NT2/D1 (cell line): ENCODE data around the gene HSD17B12.

Experiments
- DNase-seq: peaks from one replicate; pipeline ENCODE4 v3.0.0-alpha.2; 2011; ENCODE audit warnings: low read depth, low spot score
- H3K27me3 ChIP-seq: 2 replicates; pipeline ENCODE4 v1.6.0; 2011; ENCODE audit warnings: mild to moderate bottlenecking; ENCODE audit not compliant: insufficient read length, insufficient read depth
- H3K36me3 ChIP-seq: 2 replicates; pipeline ENCODE4 v1.6.1; 2011; ENCODE audit warnings: mild to moderate bottlenecking, low read length, mixed read lengths; ENCODE audit not compliant: insufficient read depth, insufficient read length
- H3K4me1 ChIP-seq: 2 replicates; pipeline ENCODE4 v1.5.1; 2011; ENCODE audit not compliant: insufficient read depth, insufficient read length
- H3K4me3 ChIP-seq: 2 replicates; pipeline ENCODE4 v1.5.1; 2011; ENCODE audit warnings: low read depth; ENCODE audit not compliant: insufficient read length
- H3K9ac ChIP-seq: 2 replicates; pipeline ENCODE4 v1.6.0; 2011; ENCODE audit warnings: low read depth; ENCODE audit not compliant: insufficient read length
- H3K9me3 ChIP-seq: 2 replicates; pipeline ENCODE4 v1.5.1; 2011; ENCODE audit warnings: mild to moderate bottlenecking, low read length; ENCODE audit not compliant: insufficient read depth
- SUZ12 ChIP-seq: IDR thresholded peaks from 2 replicates; pipeline ENCODE4 v1.6.1; 2011; ENCODE audit not compliant: insufficient read length, insufficient read depth; ENCODE audit errors: extremely low read depth
- YY1 ChIP-seq: IDR thresholded peaks from 2 replicates; pipeline ENCODE4 v1.6.1; 2011; ENCODE audit not compliant: insufficient read length, insufficient read depth
- ZNF274 ChIP-seq: IDR thresholded peaks from 2 replicates; pipeline ENCODE4 v1.6.1; 2011; ENCODE audit warnings: mild to moderate bottlenecking, low read depth, low read length

Gene HSD17B12

DNA sequence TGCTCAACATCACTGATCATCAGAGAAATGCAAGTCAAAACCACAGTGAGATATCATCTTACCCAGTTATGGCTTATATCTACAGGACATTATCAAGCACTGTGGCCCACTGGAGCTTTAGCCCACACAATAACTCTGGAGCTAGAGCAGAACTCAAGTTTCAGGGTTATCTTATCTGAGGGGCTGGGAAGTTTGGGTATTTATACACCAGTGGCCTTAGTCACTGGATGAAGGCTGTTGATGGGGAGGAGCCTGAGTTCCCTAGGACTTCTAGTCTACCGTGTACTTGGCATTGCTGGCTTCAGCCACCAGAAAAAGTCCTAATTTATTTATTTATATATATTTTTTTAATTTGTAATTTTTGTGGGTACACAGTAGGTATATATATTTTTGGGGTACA is 19.3 kb downstream of the HSD17B12 start:
- H3K9ac ChIP-seq: no peak overlapping the region
- H3K4me3 ChIP-seq: no peak overlapping the region
- H3K27me3 ChIP-seq: no peaks in the 10 kb centered on the region
- H3K4me1 ChIP-seq: no peaks in the 10 kb centered on the region
- no peak for DNase-seq
- H3K36me3 ChIP-seq: peaks cover 14% of the 10 kb centered on the region
- H3K9me3 ChIP-seq: peaks cover 21% of the 10 kb centered on the region
- TF ChIP-seq YY1 (no peak), SUZ12 (no peak), ZNF274 (no peak)

DNA sequence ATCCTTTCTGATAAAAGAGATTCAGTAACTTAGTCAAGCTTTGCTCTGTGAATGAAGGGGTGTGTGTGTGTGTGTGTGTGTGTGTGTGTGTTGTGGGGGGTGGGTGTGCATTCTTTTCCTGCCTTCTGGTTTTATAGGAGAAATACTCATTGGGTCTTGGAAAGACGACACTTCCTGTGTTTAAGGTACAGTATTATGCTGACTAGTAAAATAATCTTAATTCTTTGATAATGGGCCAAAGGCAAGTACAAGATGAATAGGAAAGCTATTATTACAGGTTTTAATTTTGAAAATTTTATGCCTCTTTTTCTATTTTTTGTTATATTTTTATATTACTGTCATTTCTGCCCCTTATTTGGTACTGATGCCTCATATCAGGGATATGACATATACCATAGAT is 26.1 kb downstream of the HSD17B12 start:
- peaks cover 12% of the 10 kb centered on the region for H3K9me3 ChIP-seq

DNA sequence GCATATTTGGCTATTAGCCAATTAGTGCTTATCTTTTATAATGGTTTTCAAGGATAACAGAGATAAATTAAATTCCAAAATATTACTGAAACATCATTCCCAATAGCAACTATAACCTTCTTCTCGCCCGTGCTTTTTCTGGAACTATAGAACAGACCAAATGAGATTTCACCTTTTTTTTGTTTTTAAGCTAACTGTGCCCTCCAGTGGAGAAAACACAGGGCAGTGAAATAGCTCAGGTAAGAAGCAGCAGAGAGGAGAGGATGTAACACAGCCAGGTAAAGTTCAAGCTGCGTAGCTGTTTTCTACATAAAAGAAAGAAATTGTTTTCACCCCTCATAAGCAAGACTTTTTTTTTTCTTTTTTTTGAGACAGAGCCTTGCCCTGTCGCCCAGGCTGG is 28.2 kb downstream of the HSD17B12 start:
- no peak for DNase-seq
- Histone ChIP-seq H3K9me3 (no peaks in the 10 kb centered on the region; the same call in 1 of the 2 replicates), H3K4me3 (no peak overlapping the region), H3K4me1 (no peaks in the 10 kb centered on the region), H3K36me3 (peaks cover 16% of the 10 kb centered on the region), H3K27me3 (no peaks in the 10 kb centered on the region), H3K9ac (no peak overlapping the region)
- TF ChIP-seq ZNF274: no peak

More for the DNA sequence above, 26.1 kb downstream of the HSD17B12 start:
- Histone ChIP-seq H3K36me3 (peaks cover 14% of the 10 kb centered on the region), H3K27me3 (no peaks in the 10 kb centered on the region), H3K4me1 (no peaks in the 10 kb centered on the region), H3K9ac (no peak overlapping the region), H3K4me3 (no peak overlapping the region)
- TF ChIP-seq YY1 (no peak), SUZ12 (no peak), ZNF274 (no peak)
- no peak for DNase-seq

DNA sequence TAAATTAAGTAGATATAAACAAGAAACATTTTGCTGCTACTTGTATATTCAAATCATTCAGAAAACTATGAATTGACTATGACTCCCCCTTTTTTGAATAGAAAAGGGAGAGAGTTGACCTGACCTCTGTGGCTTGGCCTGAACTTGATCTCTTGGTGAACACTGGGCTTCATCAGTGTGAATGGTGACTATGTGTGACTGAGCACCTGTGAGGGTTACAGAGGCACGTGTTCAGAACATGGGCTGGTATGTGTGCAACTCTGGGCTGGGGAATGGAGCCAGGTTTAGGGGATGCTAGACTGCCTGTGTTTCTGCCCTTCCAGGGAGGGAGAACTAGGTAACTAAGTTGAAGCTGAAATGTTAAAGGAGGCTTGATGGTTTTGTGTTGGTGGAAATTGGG is 29.2 kb downstream of the HSD17B12 start:
- Histone ChIP-seq H3K9me3 (no peaks in the 10 kb centered on the region; the same call in 1 of the 2 replicates), H3K4me3 (no peak overlapping the region), H3K36me3 (peaks cover 16% of the 10 kb centered on the region), H3K9ac (no peak overlapping the region), H3K4me1 (no peaks in the 10 kb centered on the region), H3K27me3 (no peaks in the 10 kb centered on the region)
- DNase-seq: no peak
- TF ChIP-seq SUZ12 (no peak), ZNF274 (no peak), YY1 (no peak)

DNA sequence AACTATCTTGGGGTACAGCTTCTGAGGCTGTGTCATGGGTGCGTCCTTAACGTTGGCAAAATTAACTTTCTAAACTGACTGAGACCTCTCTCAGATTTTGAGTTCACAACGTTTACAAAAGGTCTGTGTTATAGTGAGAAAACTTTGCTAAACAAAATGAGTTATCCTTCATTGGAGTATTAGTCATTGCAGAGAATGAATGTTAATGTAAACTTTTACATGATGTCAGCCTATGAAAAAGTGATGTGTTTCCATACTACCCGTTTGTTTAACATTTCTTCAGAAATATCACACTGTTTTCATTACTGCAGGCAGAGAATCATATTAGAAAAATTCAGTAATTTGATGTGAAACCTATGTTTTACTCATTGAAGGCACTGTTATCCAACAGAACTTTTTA is 32.1 kb downstream of the HSD17B12 start:
- Histone ChIP-seq H3K9me3 (no peaks in the 10 kb centered on the region; the same call in 1 of the 2 replicates), H3K9ac (no peak overlapping the region), H3K4me3 (no peak overlapping the region), H3K27me3 (no peaks in the 10 kb centered on the region), H3K4me1 (no peaks in the 10 kb centered on the region), H3K36me3 (peaks cover 16% of the 10 kb centered on the region)
- no peak for DNase-seq
- TF ChIP-seq SUZ12: no peak

DNA sequence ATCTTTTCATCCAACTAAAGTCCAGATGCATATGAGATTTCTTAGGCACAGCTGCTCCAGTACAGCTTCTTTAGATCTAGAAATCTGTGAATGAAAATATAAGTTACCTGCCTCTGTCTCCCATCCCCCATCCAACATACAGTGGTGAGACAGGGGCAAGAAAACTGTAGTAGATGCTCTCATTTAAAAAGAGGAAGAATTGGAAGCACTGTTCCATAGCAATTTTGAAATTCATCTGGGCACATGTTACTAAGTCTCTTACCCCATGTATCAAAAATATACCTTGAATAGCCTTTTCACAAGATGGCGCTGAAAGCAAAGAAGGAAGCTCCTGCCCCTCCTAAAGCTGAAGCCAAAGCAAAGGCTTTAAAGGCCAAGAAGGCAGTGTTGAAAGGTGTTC is 37.8 kb downstream of the HSD17B12 start:
- Histone ChIP-seq H3K4me1 (no peaks in the 10 kb centered on the region), H3K27me3 (no peaks in the 10 kb centered on the region), H3K4me3 (no peak overlapping the region), H3K9me3 (peaks cover 9% of the 10 kb centered on the region; the same call in 1 of the 2 replicates), H3K9ac (no peak overlapping the region), H3K36me3 (peaks cover 24% of the 10 kb centered on the region)
- TF ChIP-seq YY1 (no peak), ZNF274 (no peak), SUZ12 (no peak)
- DNase-seq: no peak

DNA sequence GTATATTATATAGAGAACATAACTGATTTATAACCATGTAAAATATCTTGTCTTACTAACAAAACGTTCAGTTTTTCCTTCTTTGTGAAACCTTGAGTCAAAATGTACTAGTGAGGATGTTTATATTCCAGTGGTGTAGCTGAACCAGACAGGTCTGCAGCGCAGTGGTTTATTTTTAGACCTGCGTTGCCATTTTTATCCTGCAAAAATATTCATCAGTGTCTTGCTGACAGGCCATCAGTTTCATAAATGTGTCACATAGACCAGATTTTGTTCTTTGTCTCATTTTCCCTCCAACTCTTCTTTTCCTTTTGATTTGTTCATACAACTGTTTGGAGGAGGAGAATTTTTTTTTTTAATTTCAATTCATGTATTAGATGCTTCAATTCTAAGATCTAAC is 43.1 kb downstream of the HSD17B12 start:
- no peak overlapping the region for H3K9ac ChIP-seq
- H3K9me3 ChIP-seq: no peaks in the 10 kb centered on the region
- no peak for DNase-seq

DNA sequence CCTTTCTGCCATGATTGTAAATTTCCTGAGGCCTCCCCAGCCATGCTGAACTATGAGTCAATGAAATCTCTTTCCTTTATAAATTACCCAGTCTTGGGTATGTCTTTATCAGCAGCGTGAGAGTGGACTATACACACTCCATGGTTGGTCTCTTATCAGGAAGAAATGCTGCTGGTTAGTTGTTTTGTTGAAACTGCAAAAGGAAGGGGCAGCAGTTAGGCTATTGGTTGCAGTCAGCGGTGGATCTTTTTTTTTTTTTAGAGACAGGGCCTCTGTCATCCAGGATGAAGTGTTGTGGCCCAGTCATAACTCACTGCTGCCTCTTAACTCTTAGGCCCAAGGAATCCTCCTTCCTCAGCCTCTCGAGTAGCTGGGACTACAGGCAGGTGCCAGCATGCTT is 51.7 kb downstream of the HSD17B12 start:
- DNase-seq: no peak
- no peak for TF ChIP-seq SUZ12
- no peak for TF ChIP-seq YY1
- TF ChIP-seq ZNF274: no peak

More for the DNA sequence above, 43.1 kb downstream of the HSD17B12 start:
- Histone ChIP-seq H3K27me3 (no peaks in the 10 kb centered on the region), H3K4me1 (no peaks in the 10 kb centered on the region), H3K36me3 (peaks cover 28% of the 10 kb centered on the region), H3K4me3 (no peak overlapping the region)
- TF ChIP-seq YY1 (no peak), SUZ12 (no peak), ZNF274 (no peak)

More for the DNA sequence above, 51.7 kb downstream of the HSD17B12 start:
- Histone ChIP-seq H3K4me1 (no peaks in the 10 kb centered on the region), H3K4me3 (no peak overlapping the region), H3K36me3 (peaks cover 16% of the 10 kb centered on the region), H3K9me3 (no peaks in the 10 kb centered on the region), H3K27me3 (no peaks in the 10 kb centered on the region), H3K9ac (no peak overlapping the region)
